HG03575 (cell line): ENCODE measurements around the gene PSRC1.

Experiments
- ATAC-seq: cut with Tn5 transposase; IDR thresholded peaks from one replicate; pipeline ENCODE4 v1.9.1; 2021; ENCODE audit not compliant: unreplicated experiment, insufficient number of reproducible peaks, low FRiP score; ENCODE audit errors: extremely low read depth

PSRC1 gene

GRCh38 chr1:109274533-109275476 is 8.1 kb downstream of the PSRC1 start:
- ATAC-seq: no peak

DNA sequence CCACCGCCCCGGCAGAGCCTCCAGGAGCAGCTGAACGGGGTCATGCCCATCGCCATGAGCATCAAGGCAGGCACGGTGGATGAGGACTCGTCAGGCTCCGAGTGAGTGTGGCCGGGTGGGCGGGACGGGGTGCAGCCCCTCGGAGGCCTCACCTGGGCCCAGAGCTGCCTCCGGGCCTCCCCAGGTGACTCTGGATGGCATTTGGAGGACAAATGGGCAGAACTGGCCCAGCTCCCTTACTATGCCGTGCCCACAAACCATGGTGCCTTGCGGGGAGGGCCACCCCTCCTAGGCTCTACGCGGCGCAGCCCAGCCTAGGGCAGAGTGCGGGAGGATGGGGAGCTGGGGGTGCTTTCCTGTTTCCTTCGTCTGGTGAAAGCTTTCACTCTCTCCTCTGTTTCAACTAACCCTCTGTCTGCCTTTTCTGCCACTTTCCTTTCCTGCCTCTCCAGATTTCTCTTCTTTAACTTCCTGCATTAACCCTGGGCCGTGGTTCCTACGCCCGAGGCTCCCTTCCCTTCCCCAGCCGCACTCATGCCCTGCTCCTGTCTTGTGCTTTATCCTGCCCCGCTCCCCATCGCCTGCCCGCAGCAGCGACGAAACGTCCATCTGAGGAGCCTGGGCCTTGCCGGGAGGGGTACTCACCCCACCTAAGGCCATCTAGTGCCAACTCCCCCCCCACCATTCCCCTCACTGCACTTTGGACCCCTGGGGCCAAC is 9.2 kb downstream of the PSRC1 start:
- ATAC-seq: no peak

- no peak for ATAC-seq
Measured at GRCh38 chr1:109272831-109273547, 10.0 kb downstream of the PSRC1 start.

DNA sequence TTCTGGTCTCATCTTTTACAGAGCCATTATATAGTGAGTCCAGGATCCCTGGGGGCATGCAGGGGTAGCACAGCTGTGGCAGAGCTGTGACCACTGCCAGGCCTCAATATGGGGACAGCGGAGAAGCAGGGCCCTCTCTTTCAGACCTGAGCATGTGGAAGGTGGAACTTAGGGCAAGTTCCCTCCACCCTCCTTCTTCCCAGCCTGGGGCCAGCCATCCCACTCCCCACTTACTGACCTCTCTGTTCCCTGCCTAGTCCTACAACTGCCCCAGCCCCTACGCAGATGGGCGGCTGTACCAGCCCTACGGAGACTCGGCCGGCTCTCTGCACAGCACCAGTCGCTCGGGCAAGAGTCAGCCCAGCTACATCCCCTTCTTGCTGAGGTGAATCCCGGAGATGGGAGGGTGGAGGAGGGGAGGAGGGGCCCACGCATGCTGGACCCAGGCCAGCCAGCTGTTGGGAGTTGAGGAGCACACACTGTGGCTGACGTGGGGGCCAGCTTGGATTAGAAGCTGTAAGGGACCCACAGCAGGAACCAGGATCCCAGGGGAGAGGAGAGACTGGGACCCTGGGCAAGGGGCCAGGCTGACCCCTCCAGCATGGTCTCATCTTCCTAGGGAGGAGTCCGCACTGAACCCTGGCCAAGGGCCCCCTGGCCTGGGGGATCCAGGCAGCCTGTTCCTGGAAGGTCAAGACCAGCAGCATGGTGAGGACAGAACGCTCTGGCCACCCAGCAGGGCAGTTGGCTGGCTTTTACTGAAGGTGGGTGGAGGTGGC is 10.7 kb downstream of the PSRC1 start:
- no peak for ATAC-seq

DNA sequence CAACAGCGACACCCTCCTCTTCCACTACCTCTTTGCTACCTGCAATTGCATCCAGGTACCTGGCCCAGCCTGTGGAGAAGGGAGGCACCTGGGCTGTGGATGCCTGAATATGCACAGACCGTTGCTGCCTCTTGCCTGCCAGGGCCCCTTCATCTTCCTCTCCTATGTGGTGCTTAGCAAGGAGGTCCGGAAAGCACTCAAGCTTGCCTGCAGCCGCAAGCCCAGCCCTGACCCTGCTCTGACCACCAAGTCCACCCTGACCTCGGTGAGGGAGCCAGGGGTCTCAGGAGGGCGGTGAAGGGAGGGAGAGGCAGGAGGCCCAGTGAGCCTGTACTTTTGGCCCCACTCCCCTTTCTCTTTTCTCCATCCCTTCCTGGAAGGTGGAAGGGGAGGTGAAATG is 11.5 kb downstream of the PSRC1 start:
- ATAC-seq: no peak

- ATAC-seq: no peak
Measured at GRCh38 chr1:109270623-109271317, 12.2 kb downstream of the PSRC1 start.

GRCh38 chr1:109269981-109270622 is 12.8 kb downstream of the PSRC1 start:
- no peak for ATAC-seq

GRCh38 chr1:109269212-109269980 is 13.5 kb downstream of the PSRC1 start:
- ATAC-seq: no peak

- ATAC-seq: no peak
Measured at GRCh38 chr1:109268431-109269211, 14.3 kb downstream of the PSRC1 start.

- ATAC-seq: no peak
Measured at GRCh38 chr1:109267743-109268300, 15.1 kb downstream of the PSRC1 start.

DNA sequence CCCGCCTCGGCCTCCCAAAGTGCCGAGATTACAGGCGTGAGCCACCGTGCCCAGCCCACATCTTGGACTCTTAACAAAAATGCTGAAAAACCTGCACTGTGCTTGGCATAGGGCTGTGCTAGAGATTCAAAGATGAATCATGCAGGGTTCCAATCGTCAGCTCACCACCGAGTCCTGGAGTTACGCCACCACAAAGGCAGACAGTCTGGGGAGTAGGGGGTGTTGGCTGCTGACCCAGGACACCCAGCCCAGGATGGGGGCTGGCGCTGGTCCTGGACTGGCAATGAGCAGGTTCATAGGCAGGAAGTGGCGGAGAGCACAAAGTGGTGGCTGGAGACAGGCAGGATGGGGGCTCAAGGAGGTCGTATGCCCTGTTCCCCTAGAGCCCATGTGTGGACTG is 16.0 kb downstream of the PSRC1 start:
- no peak for ATAC-seq

GRCh38 chr1:109265741-109266330 is 17.1 kb downstream of the PSRC1 start:
- ATAC-seq: no peak

DNA sequence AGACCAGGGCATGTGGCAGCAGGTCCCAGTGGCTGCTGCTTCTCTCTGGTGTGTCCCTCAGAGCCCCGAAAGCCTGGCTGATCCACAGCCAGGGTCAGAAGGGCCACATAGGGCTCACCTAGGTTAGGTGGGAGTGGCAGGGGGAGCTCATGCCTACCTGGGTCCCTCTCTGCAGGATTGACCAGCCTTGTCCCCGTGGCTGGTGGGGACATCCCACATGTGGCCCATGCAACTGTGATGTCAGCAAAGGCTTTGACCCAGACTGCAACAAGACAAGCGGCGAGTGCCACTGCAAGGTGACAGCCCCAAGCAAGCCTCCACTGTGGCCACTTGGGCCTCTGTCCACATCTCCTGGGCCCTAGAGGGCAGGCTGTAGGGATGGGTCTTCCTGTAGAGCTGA is 17.9 kb downstream of the PSRC1 start:
- no peak for ATAC-seq

- ATAC-seq: no peak
Measured at GRCh38 chr1:109264379-109264755, 18.6 kb downstream of the PSRC1 start.

- no peak for ATAC-seq
Measured at GRCh38 chr1:109263597-109264378, 19.2 kb downstream of the PSRC1 start.
